ENCODE data around the gene OSBP2. TPM values are rescaled to one million over a fixed set of nuclear protein-coding genes. Genes with fewer than 3 reads are reported as not detected.

OSBP2 gene
- total and polyA plus RNA-seq, 10 donors = 0.38 to 41.4 (median 6.5) TPM

- DNase-seq = no peak
- H3K4me3 ChIP-seq = no peak overlapping the region
- no peaks in the 10 kb centered on the region for H3K9me3 ChIP-seq
- H3K27ac ChIP-seq = no peak overlapping the region
- TF ChIP-seq POLR2A (IDR thresholded peaks at IDR 0.05) (no peak), POLR2AphosphoS5 (IDR thresholded peaks at IDR 0.05) (no peak), CTCF (IDR thresholded peaks at IDR 0.05 in 8 of 11, conservative IDR thresholded peaks at IDR 0.05 in 3 of 11) (no peak)
- H3K36me3 ChIP-seq = peaks cover 0 to 80% (median 14%) of the 10 kb centered on the region in 6 donors
- H3K4me1 ChIP-seq = peaks cover 0 to 10% (median 0%) of the 10 kb centered on the region in 6 donors
- WGBS, 5 donors = 94 to 96% (median 96%) methylated on average over 9 of the region's 9 CpGs
- no peaks in the 10 kb centered on the region for H3K27me3 ChIP-seq (replicated peaks in 1 of 7)
- intact Hi-C loops (cut with DNase I; ENCODE audit: low total_unique reads) = no loop called here
Observed at GRCh38 chr22:30906411-30906810, 211.7 kb downstream of the OSBP2 start.

DNA sequence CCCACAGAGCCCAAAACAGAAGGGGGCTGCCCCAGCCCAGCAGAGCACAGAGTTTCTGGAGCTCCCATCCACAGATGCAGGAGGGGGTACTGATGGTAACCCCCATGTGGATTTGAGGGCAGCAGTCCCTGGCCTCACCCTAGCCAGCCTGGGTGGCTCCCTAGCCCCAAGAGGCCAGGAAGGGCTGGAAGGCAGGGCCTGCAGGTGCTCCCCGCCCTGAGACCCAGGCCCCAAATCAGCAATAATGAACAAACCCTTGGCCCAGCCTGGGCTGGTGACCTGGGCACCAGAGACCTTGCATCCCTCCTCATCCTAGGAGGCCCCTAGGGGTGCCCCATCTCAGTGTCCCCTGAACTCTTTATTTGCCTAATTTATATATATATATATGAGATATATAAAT, 212.3 kb downstream of the OSBP2 start:
- intact Hi-C loops (cut with DNase I; ENCODE audit: low total_unique reads) = no loop called here
- Histone ChIP-seq H3K27ac (no peak overlapping the region), H3K4me3 (no peak overlapping the region), H3K9me3 (no peaks in the 10 kb centered on the region), H3K27me3 (replicated peaks in 1 of 7) (no peaks in the 10 kb centered on the region), H3K4me1 (peaks cover 0 to 10% (median 0%) of the 10 kb centered on the region in 6 donors), H3K36me3 (peaks cover 0 to 76% (median 14%) of the 10 kb centered on the region in 6 donors)
- no peak for DNase-seq
- 89 to 100% (median 100%) methylated on average over 1 of the region's 1 CpG for WGBS, 5 donors
- TF ChIP-seq POLR2A (IDR thresholded peaks at IDR 0.05) = no peak
- TF ChIP-seq POLR2AphosphoS5 (IDR thresholded peaks at IDR 0.05) = no peak
- no peak for TF ChIP-seq CTCF (IDR thresholded peaks at IDR 0.05 in 8 of 11, conservative IDR thresholded peaks at IDR 0.05 in 3 of 11)

DNA sequence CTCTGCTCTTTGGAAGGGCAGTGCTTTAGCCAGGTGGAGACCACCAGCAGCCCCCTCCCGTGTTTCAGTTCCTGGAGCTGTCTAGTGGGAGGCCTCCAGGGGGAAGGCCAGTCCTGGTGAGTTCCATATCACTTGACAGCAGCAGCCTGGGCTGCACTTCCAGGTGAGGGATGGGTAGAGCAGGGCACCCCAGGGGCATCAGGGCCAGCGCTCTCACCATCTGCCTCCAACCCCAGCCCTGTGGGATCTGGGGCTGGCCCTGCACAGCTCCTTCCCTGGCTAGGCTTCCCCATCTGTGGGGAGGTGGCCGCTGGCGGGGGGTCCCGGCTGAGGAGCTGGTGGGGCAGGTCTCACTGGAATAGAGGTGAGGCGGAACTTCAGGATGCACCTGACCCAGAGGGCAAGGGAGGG, 213.4 kb downstream of the OSBP2 start:
- TF ChIP-seq POLR2A (IDR thresholded peaks at IDR 0.05) = no peak
- no peak for TF ChIP-seq CTCF (IDR thresholded peaks at IDR 0.05 in 8 of 11, conservative IDR thresholded peaks at IDR 0.05 in 3 of 11)
- no peak for TF ChIP-seq POLR2AphosphoS5 (IDR thresholded peaks at IDR 0.05)
- H3K36me3 ChIP-seq = peaks cover 0 to 66% (median 14%) of the 10 kb centered on the region in 6 donors
- peaks cover 0 to 6% (median 0%) of the 10 kb centered on the region in 6 donors for H3K4me1 ChIP-seq
- intact Hi-C loops (cut with DNase I; ENCODE audit: low total_unique reads) = no loop called here
- no peak overlapping the region for H3K4me3 ChIP-seq
- H3K27me3 ChIP-seq (replicated peaks in 1 of 7) = no peaks in the 10 kb centered on the region
- 91 to 98% (median 93%) methylated on average over 5 to 6 of the region's 6 CpGs for WGBS, 5 donors
- no peak for DNase-seq
- no peaks in the 10 kb centered on the region for H3K9me3 ChIP-seq
- H3K27ac ChIP-seq = no peak overlapping the region

DNA sequence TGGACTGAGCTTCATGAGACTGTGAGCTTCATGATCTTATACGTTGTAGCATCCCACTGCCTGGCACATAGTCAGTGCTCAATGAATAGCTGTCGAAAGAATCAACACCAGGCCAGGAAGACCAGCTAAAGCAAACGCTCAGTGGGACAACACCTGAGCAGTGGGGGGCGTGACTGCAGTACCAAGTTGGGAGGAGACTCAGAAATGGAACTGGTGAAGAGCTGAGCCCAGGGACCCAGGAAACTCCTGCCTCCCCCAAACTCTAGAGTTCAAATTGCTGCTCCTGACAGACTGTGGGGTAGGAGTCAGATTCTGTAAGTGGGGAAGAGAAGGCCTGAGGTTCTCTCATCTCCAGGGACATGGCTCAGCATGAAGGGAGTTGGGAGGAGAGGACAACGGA, 214.6 kb downstream of the OSBP2 start:
- no peaks in the 10 kb centered on the region for H3K27me3 ChIP-seq (replicated peaks in 1 of 7)
- H3K4me1 ChIP-seq = no peaks in the 10 kb centered on the region
- 89 to 96% (median 95%) methylated on average over 5 of the region's 5 CpGs for WGBS, 5 donors
- peaks cover 0 to 2% (median 0%) of the 10 kb centered on the region in 8 donors for H3K9me3 ChIP-seq
- intact Hi-C loops (cut with DNase I; ENCODE audit: low total_unique reads) = no loop called here
- DNase-seq = no peak
- no peak overlapping the region for H3K4me3 ChIP-seq
- no peak overlapping the region for H3K27ac ChIP-seq
- peaks cover 0 to 54% (median 14%) of the 10 kb centered on the region in 6 donors for H3K36me3 ChIP-seq
- TF ChIP-seq POLR2AphosphoS5 (IDR thresholded peaks at IDR 0.05) = no peak
- TF ChIP-seq CTCF (IDR thresholded peaks at IDR 0.05 in 8 of 11, conservative IDR thresholded peaks at IDR 0.05 in 3 of 11) = no peak
- no peak for TF ChIP-seq POLR2A (IDR thresholded peaks at IDR 0.05)
